HG02884 (cell line): ENCODE data around the gene SLC37A3.
"Not testable (repeated sequence)": the region's sequence is repeated elsewhere in the genome, so short reads cannot be mapped to it uniquely, and the experiment has no call there.

Source experiments
- ATAC-seq: cut with Tn5 transposase; IDR thresholded peaks from one replicate; pipeline ENCODE4 v1.9.1; 2021; ENCODE audit warnings: mild to moderate bottlenecking, moderate library complexity; ENCODE audit not compliant: unreplicated experiment

Gene SLC37A3

GRCh38 chr7:140315498-140316164, 82.7 kb downstream of the SLC37A3 start:
- ATAC-seq = no peak

GRCh38 chr7:140314573-140315480, 83.5 kb downstream of the SLC37A3 start:
- ATAC-seq = no peak

DNA sequence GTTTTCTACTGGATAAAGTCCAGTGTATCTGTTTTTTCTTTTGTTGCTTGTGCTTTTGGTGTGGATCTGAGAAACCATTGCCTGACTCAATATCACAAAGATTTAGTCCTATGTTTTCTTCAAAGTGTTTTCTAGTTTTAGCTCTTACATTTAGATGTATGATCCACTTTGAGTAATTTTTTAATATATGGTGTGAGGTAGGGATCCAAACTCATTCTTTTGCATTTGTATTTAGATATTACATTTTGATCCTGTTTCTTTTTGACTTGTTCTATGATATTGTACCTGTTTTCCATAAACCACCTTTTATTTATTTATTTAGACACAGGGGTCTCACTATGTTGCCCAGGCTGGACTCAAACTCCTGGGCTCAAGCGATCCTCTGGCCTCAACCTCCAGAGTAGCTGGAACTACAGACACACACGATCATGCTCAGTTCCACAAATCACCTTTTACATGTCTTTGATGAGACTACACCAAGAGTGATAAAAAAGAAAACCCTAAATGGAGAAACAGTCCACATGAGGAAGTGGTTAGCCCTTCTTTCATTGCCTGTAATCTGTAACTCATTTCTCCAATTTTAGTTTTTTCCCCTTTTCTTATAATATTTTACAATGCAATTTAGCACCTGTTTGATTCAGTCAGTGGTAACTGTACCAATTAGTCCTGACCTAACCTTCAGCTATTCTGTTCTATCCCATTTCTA, 86.0 kb downstream of the SLC37A3 start:
- no peak for ATAC-seq

DNA sequence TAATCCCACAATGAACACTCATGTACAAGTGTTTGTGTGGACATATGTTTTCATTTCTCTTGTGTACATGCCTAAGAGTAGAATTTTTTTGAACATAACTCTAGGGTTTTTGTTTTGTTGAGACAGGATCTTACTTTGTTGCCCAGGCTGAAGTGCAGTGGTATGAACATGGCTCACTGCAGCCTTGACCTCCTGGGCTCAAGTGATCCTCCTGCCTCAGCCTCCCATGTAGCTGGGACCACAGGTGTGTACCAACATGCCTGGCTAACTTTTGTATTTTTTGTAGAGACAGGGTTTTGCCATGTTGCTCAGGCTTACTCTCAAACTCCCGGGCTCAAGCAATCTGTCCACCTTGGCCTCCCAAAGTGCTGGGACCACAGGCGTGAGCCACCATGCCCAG, 87.2 kb downstream of the SLC37A3 start:
- not testable (repeated sequence) for ATAC-seq

DNA sequence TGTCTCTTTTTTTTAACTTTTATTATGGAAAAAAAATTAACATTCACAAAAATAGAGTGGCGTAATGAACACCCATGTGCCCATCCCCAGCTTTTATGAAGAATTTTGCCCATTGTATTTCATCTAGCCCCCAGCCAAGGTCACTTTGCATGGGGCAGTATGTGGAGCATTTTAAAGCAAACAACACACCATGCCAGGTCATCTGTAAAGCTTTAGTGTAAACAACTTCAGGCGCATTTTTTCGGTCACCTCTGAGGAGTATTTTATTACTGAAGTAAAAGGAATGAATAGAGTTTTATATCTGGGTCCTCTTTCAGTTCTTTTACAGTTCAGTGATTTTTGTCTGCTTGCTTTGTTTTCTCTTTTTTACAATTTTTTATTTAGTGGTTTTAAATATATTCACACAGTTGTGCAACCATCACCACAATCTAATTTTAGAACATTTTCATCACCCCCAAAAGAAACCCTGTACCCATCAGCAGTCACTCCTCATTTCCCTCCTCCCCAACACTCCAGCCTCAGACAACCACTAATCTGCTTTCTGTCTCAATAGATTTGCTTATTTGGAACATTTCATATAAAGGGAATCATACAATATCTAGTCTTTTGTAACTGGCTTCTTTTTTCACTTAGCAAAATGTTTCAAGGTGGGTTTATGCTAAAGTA, 87.9 kb downstream of the SLC37A3 start:
- no peak for ATAC-seq

- no peak for ATAC-seq
Observed at GRCh38 chr7:140308060-140308459, 90.3 kb downstream of the SLC37A3 start.

DNA sequence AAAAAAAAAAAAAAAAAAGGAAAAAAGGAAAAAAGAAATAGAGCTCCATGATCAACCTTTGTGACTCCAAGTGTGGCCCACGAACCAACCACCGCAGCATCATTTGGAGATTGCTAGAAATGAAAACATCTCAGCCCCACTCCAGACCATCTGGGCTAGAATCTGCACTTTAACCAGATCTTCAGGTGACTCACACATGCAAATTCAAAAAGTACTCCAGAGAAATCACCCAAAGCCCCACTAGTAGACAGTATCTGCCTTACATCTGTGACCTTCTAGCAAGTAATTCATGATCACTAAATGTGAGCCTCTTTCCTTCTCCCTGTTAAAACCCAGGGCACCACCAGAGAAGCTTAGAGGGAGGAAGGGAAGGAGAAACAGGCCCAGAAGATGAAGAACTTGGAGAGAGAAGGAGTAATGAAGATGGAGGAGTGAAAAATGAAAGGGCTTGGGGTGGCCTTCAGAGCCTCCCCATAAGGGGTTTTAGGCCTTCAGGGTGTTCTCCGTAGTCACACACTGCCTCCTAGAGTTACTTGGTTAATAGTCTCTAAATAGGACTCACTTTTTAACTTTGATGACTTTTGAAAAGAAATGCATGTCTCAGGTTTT, 94.0 kb downstream of the SLC37A3 start:
- ATAC-seq = peak; percentile 69

DNA sequence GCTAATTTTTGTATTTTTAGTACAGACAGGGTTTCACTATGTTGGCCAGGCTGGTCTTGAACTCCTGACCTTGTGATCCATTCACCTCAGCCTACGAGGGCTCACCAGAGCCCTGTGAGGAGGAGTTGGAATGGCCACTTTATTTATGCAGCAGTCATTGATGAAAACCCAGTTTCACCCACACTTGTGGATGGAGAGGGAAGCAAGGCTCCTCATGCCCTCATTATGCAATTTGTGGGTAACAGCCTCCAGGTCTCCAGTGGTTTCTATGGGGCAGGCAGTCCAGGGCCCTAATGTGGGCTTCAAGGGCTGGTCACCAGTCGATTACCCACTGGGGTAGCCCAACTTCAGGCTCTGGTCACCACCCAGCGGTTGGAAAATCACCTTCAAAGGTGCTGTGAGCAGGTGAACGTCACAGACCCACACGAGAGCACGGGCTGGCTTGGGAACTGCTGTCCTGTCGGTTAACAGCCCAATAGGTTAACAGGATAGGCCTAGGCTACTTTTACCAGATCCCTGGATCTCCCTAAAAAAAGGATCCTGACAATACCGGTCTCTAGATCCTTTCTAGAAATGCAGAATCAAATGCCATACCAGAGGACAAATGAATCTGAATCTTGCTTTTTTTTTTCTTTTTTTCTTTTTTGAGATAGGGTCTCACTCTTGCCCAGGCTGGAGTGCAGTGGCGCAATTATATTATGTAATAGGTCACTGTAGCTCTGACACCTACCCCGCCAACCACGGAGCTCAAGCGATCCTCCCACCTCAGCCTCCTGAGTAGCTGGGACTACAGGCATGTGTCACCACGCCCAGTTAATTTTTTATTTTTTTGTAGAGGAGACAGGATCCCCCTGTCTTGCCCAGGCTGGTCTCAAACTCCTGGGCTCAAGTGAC, 97.8 kb downstream of the SLC37A3 start:
- no peak for ATAC-seq

DNA sequence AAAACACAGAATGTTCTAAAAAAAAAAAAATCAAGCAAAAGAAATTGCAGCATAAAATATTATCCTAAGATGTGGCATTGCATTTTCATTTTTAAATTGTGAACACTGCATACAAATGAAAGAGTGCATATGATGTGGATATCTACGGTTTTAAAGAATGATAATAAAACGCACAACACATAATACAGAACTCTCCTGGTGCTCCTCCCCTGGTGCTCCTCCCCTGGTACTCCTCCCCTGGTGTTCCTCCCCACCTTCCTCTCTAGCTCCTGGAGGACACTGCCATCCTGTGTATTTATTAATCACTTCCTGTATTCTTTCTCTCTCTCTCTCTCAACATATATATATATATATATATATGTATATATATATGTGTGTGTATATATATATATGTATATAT, 100.1 kb downstream of the SLC37A3 start:
- no peak for ATAC-seq

GRCh38 chr7:140297192-140297591, 101.1 kb downstream of the SLC37A3 start:
- no peak for ATAC-seq

DNA sequence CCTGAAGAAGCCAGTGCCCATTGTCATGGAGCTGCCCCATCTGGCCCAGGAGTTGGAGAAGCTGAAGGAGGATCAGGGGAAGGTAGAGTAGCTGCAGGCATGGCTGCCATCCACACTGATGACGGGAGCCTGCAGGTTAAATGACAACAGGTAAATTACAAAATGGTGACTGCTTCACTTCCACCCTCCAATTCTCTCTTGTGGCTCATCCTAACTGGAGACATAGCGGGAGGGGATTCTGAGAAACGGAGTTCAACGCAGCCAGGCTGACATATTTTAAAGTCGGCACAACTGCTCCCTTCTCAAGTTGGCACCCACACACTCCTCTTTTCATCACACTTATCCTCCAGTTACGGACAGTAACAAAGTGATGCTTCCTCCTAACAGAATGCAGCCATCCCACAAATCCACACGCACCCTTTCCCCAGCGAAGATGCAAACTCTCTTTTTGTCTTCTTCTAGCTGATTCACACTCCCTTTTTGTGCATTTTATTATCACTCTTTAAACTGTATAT, 103.0 kb downstream of the SLC37A3 start:
- no peak for ATAC-seq

GRCh38 chr7:140294454-140294853, 103.9 kb downstream of the SLC37A3 start:
- ATAC-seq = no peak

- no peak for ATAC-seq
Observed at GRCh38 chr7:140292438-140292837, 105.9 kb downstream of the SLC37A3 start.

- no peak for ATAC-seq
Observed at GRCh38 chr7:140289804-140290203, 108.5 kb downstream of the SLC37A3 start.

- no peak for ATAC-seq
Observed at GRCh38 chr7:140287988-140288387, 110.3 kb downstream of the SLC37A3 start.

DNA sequence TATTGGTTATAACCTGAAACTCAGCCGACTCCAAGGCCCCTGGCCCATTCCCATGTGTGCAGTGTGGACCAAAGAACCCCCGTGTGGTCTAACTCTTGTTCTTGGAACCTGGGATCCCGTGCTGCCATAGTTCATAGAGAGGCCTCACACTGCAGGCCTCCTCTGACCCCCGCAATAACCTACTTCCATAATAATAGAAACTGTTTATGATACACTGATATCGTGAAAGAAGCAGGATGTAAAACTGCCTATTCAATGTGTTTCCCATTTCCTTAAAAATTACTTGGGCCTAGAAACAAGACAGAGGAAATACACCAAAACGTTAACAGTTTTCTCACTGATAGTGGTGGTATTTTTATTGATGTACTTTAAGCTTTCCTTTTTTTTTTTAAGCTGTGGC, 112.4 kb downstream of the SLC37A3 start:
- no peak for ATAC-seq

DNA sequence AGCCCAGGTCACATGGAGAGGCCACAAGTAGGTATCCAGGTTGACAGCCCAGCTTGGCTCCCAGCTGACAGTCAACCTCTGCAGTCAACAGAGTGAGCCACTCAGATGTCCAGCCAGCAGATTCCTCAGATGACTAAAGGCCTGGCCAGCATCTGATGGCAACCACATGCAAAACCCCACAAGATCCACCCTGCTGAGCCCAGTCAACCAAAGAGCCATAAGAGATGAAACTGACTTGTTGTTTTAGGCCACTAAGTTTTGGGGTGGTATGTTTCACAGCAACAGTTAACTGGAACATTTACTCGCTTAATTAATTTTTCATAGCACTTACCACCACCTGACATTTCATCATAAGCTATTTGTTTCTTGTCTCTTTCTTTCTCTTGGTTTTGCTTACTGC, 114.3 kb downstream of the SLC37A3 start:
- ATAC-seq = no peak
